Right lobe of liver (tissue), 4 donors: ENCODE results near the gene ZFPM1.

ENCODE experiments used
- CTCF ChIP-seq, 4 donors: fragments of 200-600 bp in 3 of 4; fragments of 450-650 bp in 1 of 4; IDR thresholded peaks; one replicate each; pipeline versions ENCODE4 v1.5.1 to v1.8.0; 2016 to 2022; ENCODE audit warnings: antibody characterized with exemption in 4 of 4, mild to moderate bottlenecking in 2 of 4
- POLR2A ChIP-seq: fragments of 450-650 bp; IDR thresholded peaks from one replicate; pipeline ENCODE4 v1.6.1; 2017; ENCODE audit warnings: antibody characterized with exemption, mild to moderate bottlenecking
- donor health status: DM: no; HTN: no; CAD: no.
- donor health status: DM: no; HTN: no; CAD: no.
- donor health status: DM: no; HTN: yes; CAD: no.

GRCh38 chr16:88434353-88434690, 18.8 kb upstream of the ZFPM1 start:
- TF ChIP-seq CTCF (IDR thresholded peaks at IDR 0.05), result no peak
- TF ChIP-seq POLR2A, result no peak
